ENCODE data around the gene C16orf95. TPM values are rescaled to one million over a fixed set of nuclear protein-coding genes. Genes with fewer than 3 reads are reported as not detected.

The C16orf95 gene
- total RNA-seq, 1 experiment from 2014 or later, result 5.1 TPM

GRCh38 chr16:87288753-87289362, 28.3 kb downstream of the C16orf95 start:
- intact Hi-C loops (cut with micrococcal nuclease; ENCODE audit: unreplicated experiment), result no loop called here

GRCh38 chr16:87286839-87287626, 30.2 kb downstream of the C16orf95 start:
- peaks cover 10% of the 10 kb centered on the region for H3K9me3 ChIP-seq (ENCODE audit: low read depth, low read length, poor library complexity, severe bottlenecking)
- no peaks in the 10 kb centered on the region for H3K36me3 ChIP-seq (ENCODE audit: insufficient read depth, low read length, poor library complexity, severe bottlenecking)
- no peaks in the 10 kb centered on the region for H3K4me1 ChIP-seq (ENCODE audit: insufficient read depth, low read length, poor library complexity, severe bottlenecking)
- no peak overlapping the region for H3K4me3 ChIP-seq (ENCODE audit: low read depth, low read length, poor library complexity, severe bottlenecking)
- DNase-seq (ENCODE audit: low spot score), result no peak
- POLR2A ChIA-PET (ENCODE audit: low non-redundant PET), result no interaction called here
- H3K27ac ChIP-seq (ENCODE audit: low read depth, low read length, poor library complexity, severe bottlenecking), result no peak overlapping the region
- no TSS peak for BruUV-seq (replicated peaks)
- no peaks in the 10 kb centered on the region for H3K27me3 ChIP-seq (replicated peaks; ENCODE audit: insufficient read depth, low read depth, low read length, poor library complexity)
- no peak for TF ChIP-seq EZH2 (IDR thresholded peaks at IDR 0.05; ENCODE audit: borderline replicate concordance, low read depth, low read length, poor library complexity, severe bottlenecking)
- TF ChIP-seq CTCF (conservative IDR thresholded peaks at IDR 0.05; ENCODE audit: low read depth, low read length), result no peak
- intact Hi-C loops (cut with micrococcal nuclease; ENCODE audit: unreplicated experiment), result no loop called here
- CTCF ChIA-PET, result no interaction called here

More at GRCh38 chr16:87288753-87289362, 28.3 kb downstream of the C16orf95 start:
- H3K4me1 ChIP-seq (ENCODE audit: insufficient read depth, low read length, poor library complexity, severe bottlenecking), result no peaks in the 10 kb centered on the region
- TF ChIP-seq EZH2 (IDR thresholded peaks at IDR 0.05; ENCODE audit: borderline replicate concordance, low read depth, low read length, poor library complexity, severe bottlenecking) (no peak), CTCF (conservative IDR thresholded peaks at IDR 0.05; ENCODE audit: low read depth, low read length) (no peak)
- POLR2A ChIA-PET (ENCODE audit: low non-redundant PET), result no interaction called here
- H3K27me3 ChIP-seq (replicated peaks; ENCODE audit: insufficient read depth, low read depth, low read length, poor library complexity), result no peaks in the 10 kb centered on the region
- no TSS peak for BruUV-seq (replicated peaks)
- H3K4me3 ChIP-seq (ENCODE audit: low read depth, low read length, poor library complexity, severe bottlenecking), result no peak overlapping the region
- no peak overlapping the region for H3K27ac ChIP-seq (ENCODE audit: low read depth, low read length, poor library complexity, severe bottlenecking)
- no peak for DNase-seq (ENCODE audit: low spot score)
- CTCF ChIA-PET, result no interaction called here
- H3K9me3 ChIP-seq (ENCODE audit: low read depth, low read length, poor library complexity, severe bottlenecking), result peaks cover 10% of the 10 kb centered on the region
- H3K36me3 ChIP-seq (ENCODE audit: insufficient read depth, low read length, poor library complexity, severe bottlenecking), result no peaks in the 10 kb centered on the region

GRCh38 chr16:87284183-87284582, 33.0 kb downstream of the C16orf95 start:
- Histone ChIP-seq H3K36me3 (ENCODE audit: insufficient read depth, low read length, poor library complexity, severe bottlenecking) (no peaks in the 10 kb centered on the region), H3K9me3 (ENCODE audit: low read depth, low read length, poor library complexity, severe bottlenecking) (peaks cover 10% of the 10 kb centered on the region), H3K4me1 (ENCODE audit: insufficient read depth, low read length, poor library complexity, severe bottlenecking) (no peaks in the 10 kb centered on the region), H3K27ac (ENCODE audit: low read depth, low read length, poor library complexity, severe bottlenecking) (no peak overlapping the region), H3K27me3 (replicated peaks; ENCODE audit: insufficient read depth, low read depth, low read length, poor library complexity) (no peaks in the 10 kb centered on the region), H3K4me3 (ENCODE audit: low read depth, low read length, poor library complexity, severe bottlenecking) (no peak overlapping the region)
- no peak for DNase-seq (ENCODE audit: low spot score)
- intact Hi-C loops (cut with micrococcal nuclease; ENCODE audit: unreplicated experiment), result no loop called here
- no TSS peak for BruUV-seq (replicated peaks)
- ChIA-PET POLR2A (ENCODE audit: low non-redundant PET) (no interaction called here), CTCF (no interaction called here)
- no peak for TF ChIP-seq CTCF (conservative IDR thresholded peaks at IDR 0.05; ENCODE audit: low read depth, low read length)
- no peak for TF ChIP-seq EZH2 (IDR thresholded peaks at IDR 0.05; ENCODE audit: borderline replicate concordance, low read depth, low read length, poor library complexity, severe bottlenecking)

Measured in A673 (cell line).